Measurements from ENCODE around the gene CDHR1.

DNA sequence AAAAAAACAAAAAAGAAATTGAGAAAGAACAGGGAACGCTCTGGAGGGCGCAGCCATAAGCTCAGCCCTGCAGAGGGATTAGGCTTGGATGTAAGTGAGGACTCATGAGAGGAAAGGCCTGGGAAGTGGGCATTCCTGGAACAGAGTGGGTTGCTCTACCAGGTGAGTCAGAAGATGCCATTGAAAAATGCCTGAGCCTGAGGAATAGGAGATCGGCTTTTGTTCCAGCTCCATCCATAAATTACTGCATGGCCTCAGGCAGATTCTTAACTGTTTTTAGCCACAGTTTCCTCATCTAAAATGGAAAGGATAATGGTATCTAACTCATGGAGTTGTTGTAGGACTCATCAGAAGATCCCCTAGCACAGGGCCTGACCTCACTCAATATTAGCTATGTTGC, 49.4 kb downstream of the CDHR1 start:
- TF ChIP-seq ZNF274 (IDR thresholded peaks at IDR 0.05; ENCODE audit: low read depth, low read length): no peak
- no peak for TF ChIP-seq SUZ12 (IDR thresholded peaks at IDR 0.05; ENCODE audit: extremely low read depth, insufficient read depth, insufficient read length)

Data from NT2/D1 (cell line).